GM06990 (cell line): ENCODE data around the gene GRK6.
A peak's percentile ranks its signal among the peaks of the same experiment; 100 is the strongest.

Source experiments
- DNase-seq: peaks from one replicate; pipeline ENCODE4 v3.0.0-alpha.2; 2011; ENCODE audit not compliant: insufficient read length; ENCODE audit errors: extremely low read depth
- H3K27me3 ChIP-seq: replicated peaks from 2 replicates; pipeline ENCODE4 v1.6.0; 2011; ENCODE audit warnings: low read length; ENCODE audit not compliant: control insufficient read depth, insufficient read depth
- H3K36me3 ChIP-seq: 2 replicates; pipeline ENCODE4 v1.5.1; 2011; ENCODE audit warnings: low read length; ENCODE audit not compliant: control insufficient read depth, insufficient read depth
- H3K4me3 ChIP-seq: replicated peaks from 2 replicates; pipeline ENCODE4 v1.5.1; 2011; ENCODE audit warnings: low read depth, mild to moderate bottlenecking, control low read depth, low read length
- CTCF ChIP-seq: IDR thresholded peaks from 2 replicates; pipeline ENCODE4 v1.5.1; 2011; ENCODE audit warnings: low read length, control low read depth, mild to moderate bottlenecking, inconsistent platforms; ENCODE audit not compliant: insufficient read depth, poor library complexity, severe bottlenecking

GRK6 gene

GRCh38 chr5:177427211-177427822, 841 bp downstream of the GRK6 start:
- DNase-seq: peak; percentile 51
- H3K4me3 ChIP-seq: peak overlapping the region; percentile 86
- no peak for TF ChIP-seq CTCF
- no peaks in the 10 kb centered on the region for H3K27me3 ChIP-seq
- peaks cover 9% of the 10 kb centered on the region for H3K36me3 ChIP-seq

GRCh38 chr5:177427919-177428573, 1.6 kb downstream of the GRK6 start:
- no peaks in the 10 kb centered on the region for H3K27me3 ChIP-seq
- TF ChIP-seq CTCF: no peak
- peak overlapping the region; percentile 86 for H3K4me3 ChIP-seq
- H3K36me3 ChIP-seq: peaks cover 16% of the 10 kb centered on the region
- DNase-seq: peak; percentile 61

GRCh38 chr5:177428574-177429217, 2.2 kb downstream of the GRK6 start:
- DNase-seq: no peak
- no peak for TF ChIP-seq CTCF
- Histone ChIP-seq H3K27me3 (no peaks in the 10 kb centered on the region), H3K36me3 (peaks cover 23% of the 10 kb centered on the region), H3K4me3 (peak overlapping the region; percentile 86)

GRCh38 chr5:177429248-177430040, 3.0 kb downstream of the GRK6 start:
- peak overlapping the region; percentile 86 for H3K4me3 ChIP-seq
- DNase-seq: peak; percentile 77
- no peak for TF ChIP-seq CTCF
- no peaks in the 10 kb centered on the region for H3K27me3 ChIP-seq
- H3K36me3 ChIP-seq: peaks cover 29% of the 10 kb centered on the region

GRCh38 chr5:177430140-177430951, 3.9 kb downstream of the GRK6 start:
- Histone ChIP-seq H3K4me3 (peak overlapping the region; percentile 7; the same call in 1 of the 2 replicates), H3K27me3 (no peaks in the 10 kb centered on the region), H3K36me3 (peaks cover 38% of the 10 kb centered on the region)
- DNase-seq: peak; percentile 69
- no peak for TF ChIP-seq CTCF
